ENCODE results near the gene SENP1. TPM values are rescaled to one million over a fixed set of nuclear protein-coding genes. Genes with fewer than 3 reads are reported as not detected.
A peak's percentile ranks its signal among the peaks of the same experiment; 100 is the strongest.

Gene SENP1
- total RNA-seq, 4 donors from 2014 or later: 20.6 to 58.8 (median 24.5) TPM

DNA sequence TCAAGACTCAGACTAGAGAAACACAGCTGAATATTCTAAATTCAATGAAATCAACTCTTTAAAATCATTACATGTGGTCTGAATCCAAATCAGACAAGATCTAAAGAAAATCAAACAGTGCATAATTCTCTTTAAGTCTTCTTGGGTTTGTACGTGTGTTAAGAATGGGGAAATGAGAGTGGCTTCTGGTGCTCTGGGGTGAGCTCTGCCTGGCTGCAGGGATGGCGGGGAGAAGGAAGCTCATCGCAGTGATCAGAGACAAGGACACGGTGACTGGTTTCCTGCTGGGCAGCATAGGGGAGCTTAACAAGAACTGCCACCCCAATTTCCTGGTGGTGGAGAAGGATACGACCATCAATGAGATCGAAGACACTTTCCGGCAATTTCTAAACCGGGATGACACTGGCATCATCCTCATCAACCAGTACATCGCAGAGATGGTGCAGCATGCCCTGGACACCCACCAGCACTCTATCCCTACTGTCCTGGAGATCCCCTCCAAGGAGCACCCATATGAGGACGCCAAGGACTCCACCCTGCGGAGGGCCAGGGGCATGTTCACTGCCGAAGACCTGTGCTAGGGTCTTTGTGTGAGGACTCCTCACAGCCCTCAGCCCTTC lies 20.9 kb downstream of the SENP1 start:
- H3K27me3 ChIP-seq: no peaks in the 10 kb centered on the region
- no peak overlapping the region for H3K27ac ChIP-seq
- 91 to 94% methylated on average over 8 to 12 of the region's 12 CpGs for WGBS, 2 donors
- DNase-seq: no peak
- H3K9me3 ChIP-seq: no peaks in the 10 kb centered on the region
- H3K4me3 ChIP-seq (replicated peaks in 1 of 3): no peak overlapping the region
- no peaks in the 10 kb centered on the region for H3K4me1 ChIP-seq
- intact Hi-C loops (cut with DNase I): no loop called here
- H3K36me3 ChIP-seq: peaks cover 10 to 44% of the 10 kb centered on the region in 2 donors
- TF ChIP-seq POLR2A (IDR thresholded peaks at IDR 0.05): no peak
- TF ChIP-seq CTCF (IDR thresholded peaks at IDR 0.05): no peak

DNA sequence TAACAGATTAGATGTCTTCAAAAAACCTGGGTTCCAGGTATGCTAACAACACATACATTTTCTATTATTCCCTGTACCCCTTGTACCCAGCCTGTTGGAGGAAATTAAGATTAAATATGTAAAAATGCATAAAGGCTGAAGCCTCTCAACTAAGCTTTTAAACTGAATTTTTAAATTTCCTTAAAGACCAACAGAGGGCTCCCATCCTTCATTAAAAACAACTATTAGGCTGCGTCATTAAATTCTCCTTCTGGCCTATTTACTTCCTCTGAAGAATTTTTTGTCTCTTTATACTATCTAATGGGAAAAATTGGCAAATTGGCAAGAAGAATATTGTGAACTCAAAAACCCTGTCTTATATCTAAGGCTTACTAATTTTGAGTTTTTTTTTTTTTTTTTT lies 21.8 kb downstream of the SENP1 start:
- DNase-seq: no peak
- 71 to 76% methylated on average over 1 of the region's 1 CpG for WGBS, 2 donors
- Histone ChIP-seq H3K27ac (no peak overlapping the region), H3K36me3 (peaks cover 10 to 43% of the 10 kb centered on the region in 2 donors), H3K4me3 (replicated peaks in 1 of 3) (no peak overlapping the region), H3K9me3 (no peaks in the 10 kb centered on the region), H3K27me3 (no peaks in the 10 kb centered on the region), H3K4me1 (no peaks in the 10 kb centered on the region)
- TF ChIP-seq CTCF (IDR thresholded peaks at IDR 0.05): peak in 3 of 6 experiments; percentile 27 to 36 (median 30)
- no peak for TF ChIP-seq POLR2A (IDR thresholded peaks at IDR 0.05)
- intact Hi-C loops (cut with DNase I): no loop called here

DNA sequence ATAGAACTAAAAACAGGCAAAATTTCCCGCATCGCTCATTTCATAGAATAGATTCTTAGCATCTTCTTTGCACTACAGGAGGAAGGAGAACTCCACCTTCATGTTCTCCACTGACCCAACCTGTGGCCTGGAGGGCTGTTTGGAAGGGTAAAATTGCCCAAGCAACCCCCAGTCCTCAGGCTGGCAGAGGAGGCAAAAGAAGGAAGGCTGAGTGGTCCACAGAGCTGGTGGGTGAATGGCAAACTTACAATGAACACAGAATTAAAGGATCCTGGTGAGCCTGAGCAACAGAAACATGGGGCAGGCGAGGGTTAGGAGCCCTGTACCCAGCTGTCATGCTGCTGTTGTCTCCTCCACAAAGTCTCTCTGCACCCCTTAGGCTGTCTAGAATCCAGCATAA lies 25.1 kb downstream of the SENP1 start:
- Histone ChIP-seq H3K27me3 (no peaks in the 10 kb centered on the region), H3K36me3 (peaks cover 5 to 17% of the 10 kb centered on the region in 2 donors), H3K27ac (no peak overlapping the region), H3K9me3 (no peaks in the 10 kb centered on the region), H3K4me3 (replicated peaks in 1 of 3) (no peak overlapping the region), H3K4me1 (no peaks in the 10 kb centered on the region)
- TF ChIP-seq CTCF (IDR thresholded peaks at IDR 0.05) (no peak), POLR2A (IDR thresholded peaks at IDR 0.05) (no peak)
- 95 to 98% methylated on average over 3 of the region's 3 CpGs for WGBS, 2 donors
- no peak for DNase-seq
- intact Hi-C loops (cut with DNase I): no loop called here

DNA sequence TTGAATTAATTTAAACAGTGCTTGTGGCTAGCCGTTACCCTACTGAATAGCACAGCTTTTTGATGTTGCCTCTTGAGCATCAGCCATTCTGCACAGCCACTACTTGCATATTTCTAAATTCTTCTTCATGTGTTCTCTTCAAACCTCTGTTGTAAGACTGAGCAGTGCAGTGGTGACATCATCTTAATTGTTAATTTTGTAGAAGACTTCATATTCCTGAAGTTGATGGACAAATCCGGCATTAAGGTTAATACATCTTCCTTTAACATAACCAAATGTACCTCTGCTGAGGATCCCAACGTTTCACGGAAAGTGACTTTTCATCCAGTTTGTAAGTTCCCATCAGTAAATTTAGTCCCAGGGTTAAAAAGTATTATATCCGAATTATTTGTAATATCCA lies 25.6 kb downstream of the SENP1 start:
- Histone ChIP-seq H3K4me3 (replicated peaks in 1 of 3) (no peak overlapping the region), H3K36me3 (peaks cover 5 to 16% of the 10 kb centered on the region in 2 donors), H3K27ac (no peak overlapping the region), H3K4me1 (no peaks in the 10 kb centered on the region), H3K9me3 (no peaks in the 10 kb centered on the region), H3K27me3 (no peaks in the 10 kb centered on the region)
- DNase-seq: no peak
- TF ChIP-seq CTCF (IDR thresholded peaks at IDR 0.05) (no peak), POLR2A (IDR thresholded peaks at IDR 0.05) (no peak)
- 92 to 93% methylated on average over 5 of the region's 5 CpGs for WGBS, 2 donors
- intact Hi-C loops (cut with DNase I): no loop called here

- WGBS, 2 donors: 90 to 95% methylated on average over 5 of the region's 5 CpGs
- intact Hi-C loops (cut with DNase I): no loop called here
- H3K4me3 ChIP-seq (replicated peaks in 1 of 3): no peak overlapping the region
- no peaks in the 10 kb centered on the region for H3K9me3 ChIP-seq
- H3K4me1 ChIP-seq: no peaks in the 10 kb centered on the region
- peaks cover 12 to 15% of the 10 kb centered on the region in 2 donors for H3K36me3 ChIP-seq
- no peak for DNase-seq
- no peaks in the 10 kb centered on the region for H3K27me3 ChIP-seq
- TF ChIP-seq CTCF (IDR thresholded peaks at IDR 0.05): no peak
- TF ChIP-seq POLR2A (IDR thresholded peaks at IDR 0.05): no peak
- no peak overlapping the region for H3K27ac ChIP-seq
These were observed 27.0 kb downstream of the SENP1 start for GRCh38 chr12:48078901-48079300.
